Astrocyte of the cerebellum (primary cell): ENCODE measurements around the gene ETF1.

Experiments used
- DNase-seq: peaks from one replicate; pipeline ENCODE4 v3.0.0-alpha.2; 2011; ENCODE audit warnings: low read depth
- H3K4me3 ChIP-seq: 2 replicates; pipeline ENCODE4 v1.5.1; 2011; ENCODE audit warnings: mild to moderate bottlenecking, low read depth, low read length, moderate library complexity
- CTCF ChIP-seq: IDR thresholded peaks from 2 replicates; pipeline ENCODE4 v1.5.1; 2012; ENCODE audit warnings: low read length, low read depth, moderate library complexity, mild to moderate bottlenecking; ENCODE audit errors: missing control alignments
- in situ Hi-C: cut with HindIII; loops from 2 replicates; pipeline ENCODE4 v1.10.0; 2017; ENCODE audit warnings: low sequenced_read_pairs

ETF1 gene

GRCh38 chr5:138573223-138573622 is 30.2 kb upstream of the ETF1 start:
- no peak for DNase-seq
- in situ Hi-C loops: no loop called here
- no peak overlapping the region for H3K4me3 ChIP-seq
- TF ChIP-seq CTCF: no peak

GRCh38 chr5:138570871-138571270 is 27.8 kb upstream of the ETF1 start:
- no peak overlapping the region for H3K4me3 ChIP-seq
- in situ Hi-C loops: no loop called here
- no peak for TF ChIP-seq CTCF
- no peak for DNase-seq

- TF ChIP-seq CTCF: no peak
- in situ Hi-C loops: no loop called here
- no peak overlapping the region for H3K4me3 ChIP-seq
- DNase-seq: no peak
These were observed 26.7 kb upstream of the ETF1 start for GRCh38 chr5:138569782-138570181.

- TF ChIP-seq CTCF: no peak
- in situ Hi-C loops: no loop called here
- DNase-seq: no peak
- H3K4me3 ChIP-seq: no peak overlapping the region
These were observed 25.2 kb upstream of the ETF1 start for GRCh38 chr5:138568061-138568824.

GRCh38 chr5:138566792-138567191 is 23.8 kb upstream of the ETF1 start:
- in situ Hi-C loops: no loop called here
- no peak overlapping the region for H3K4me3 ChIP-seq
- TF ChIP-seq CTCF: no peak
- DNase-seq: no peak

GRCh38 chr5:138565100-138565821 is 22.2 kb upstream of the ETF1 start:
- in situ Hi-C loops: no loop called here
- no peak overlapping the region for H3K4me3 ChIP-seq
- no peak for TF ChIP-seq CTCF
- DNase-seq: no peak
